DMS 273 treated with DMSO at 0.1 percent for 48 hours (cell line): Measurements from ENCODE around the gene AKIRIN2.
A peak's percentile ranks its signal among the peaks of the same experiment; 100 is the strongest.
"Not testable (repeated sequence)": the region's sequence is repeated elsewhere in the genome, so short reads cannot be mapped to it uniquely, and the experiment has no call there.

Source experiments
- DNase-seq: peaks from one replicate; lab custom pipeline; 2025; lab: John Stamatoyannopoulos, UW

The AKIRIN2 gene

DNA sequence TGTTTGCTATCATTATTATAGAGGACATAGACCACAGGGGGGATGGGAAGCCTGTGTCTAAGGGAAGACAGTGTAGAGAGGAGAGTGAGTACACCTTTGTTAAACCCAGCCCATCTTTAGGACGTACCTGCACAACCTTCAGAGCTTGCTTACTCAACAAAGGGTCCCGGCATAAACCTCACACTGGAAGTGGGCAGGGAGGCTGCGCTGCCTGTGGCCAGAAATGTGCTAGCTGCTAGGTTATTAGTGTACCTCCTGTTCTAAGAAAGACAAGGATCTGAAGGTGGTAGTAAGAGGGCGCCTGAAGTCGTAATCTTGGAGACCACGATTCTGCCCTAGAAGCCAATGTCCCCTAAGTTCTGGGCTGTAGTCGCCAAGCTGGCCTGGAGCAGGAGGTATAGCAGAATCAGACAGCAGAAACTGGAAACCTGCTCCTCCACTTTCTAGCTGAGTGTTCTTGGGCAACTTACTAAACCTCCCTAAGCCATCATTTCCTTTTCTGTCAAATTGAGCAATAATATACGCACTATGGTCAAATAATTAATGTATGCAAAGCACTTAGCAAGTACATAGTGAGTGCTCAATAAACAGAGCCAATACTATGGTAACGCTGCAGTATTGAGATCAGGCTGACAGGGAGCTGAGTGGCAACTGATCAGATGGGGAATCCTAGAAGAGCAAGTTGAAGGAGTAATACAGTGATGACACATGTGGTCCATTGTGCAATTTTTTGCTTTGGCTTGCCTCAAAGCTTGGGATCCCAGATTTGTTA lies 16.8 kb upstream of the AKIRIN2 start:
- DNase-seq: no peak

DNA sequence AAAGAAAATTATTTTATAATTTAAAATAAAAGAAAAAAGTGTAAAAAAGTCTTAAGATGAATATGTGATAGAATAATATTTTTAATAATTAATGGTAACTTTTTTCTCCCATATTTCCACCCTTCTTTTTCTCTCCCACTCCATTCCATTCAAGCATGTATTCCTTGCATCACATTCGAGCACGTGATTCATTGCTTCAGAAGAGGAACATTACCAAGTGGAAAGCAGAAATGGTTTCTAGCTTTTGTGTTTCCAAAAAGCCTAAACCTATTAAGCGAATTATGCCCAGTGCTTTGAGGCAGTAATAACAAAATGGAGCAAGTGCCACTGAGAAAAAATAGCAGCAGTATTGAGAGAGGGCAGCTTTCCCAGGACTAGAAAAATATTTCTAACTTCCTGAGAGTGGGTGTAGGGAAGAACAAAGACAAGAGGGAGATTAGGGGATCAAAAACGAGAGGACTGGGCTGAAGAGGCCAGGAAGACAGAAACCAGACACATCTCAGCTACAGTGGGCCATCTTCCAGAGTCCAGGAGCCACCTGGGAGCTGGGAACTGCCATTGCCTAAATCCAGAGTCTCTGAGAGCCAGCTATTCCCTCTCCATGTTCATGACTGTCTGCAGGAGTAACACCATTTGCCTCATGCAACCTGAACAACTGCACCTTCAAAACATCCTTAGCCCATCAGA lies 15.0 kb upstream of the AKIRIN2 start:
- DNase-seq: no peak

DNA sequence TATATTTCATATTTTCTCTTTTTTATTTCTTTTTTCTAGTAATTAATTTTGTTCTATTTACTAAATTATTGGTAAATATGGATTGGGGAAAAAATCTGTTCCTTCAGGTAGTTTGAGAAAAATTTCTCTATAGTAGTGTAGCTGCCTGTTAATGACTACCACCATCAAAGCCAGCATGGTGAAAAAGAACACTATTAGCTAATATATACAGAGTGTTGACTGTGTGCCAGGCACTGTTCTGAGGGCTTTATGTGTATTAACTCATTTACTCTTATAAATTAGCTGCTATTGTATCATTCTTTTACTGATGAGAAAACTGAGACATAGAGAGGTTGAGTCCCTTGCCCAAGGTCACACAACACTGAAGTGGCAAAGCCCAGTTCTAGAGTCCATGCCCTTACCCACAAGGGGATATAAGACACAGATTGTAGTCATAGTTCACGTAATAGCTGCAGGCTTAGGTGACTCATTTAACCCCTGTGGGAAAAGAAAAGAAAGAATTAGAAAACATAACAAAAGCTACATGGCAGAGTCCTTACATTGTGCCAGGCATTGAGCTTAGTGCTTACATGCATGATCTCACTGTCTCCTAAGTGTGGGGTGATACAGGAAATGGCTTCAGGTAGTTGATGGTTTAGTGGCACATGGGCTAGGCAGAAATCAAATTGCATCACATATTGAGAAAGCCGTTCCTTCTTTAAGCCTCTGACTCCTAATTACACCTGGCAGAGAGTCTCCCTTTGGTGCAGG lies 12.2 kb upstream of the AKIRIN2 start:
- DNase-seq: no peak

DNA sequence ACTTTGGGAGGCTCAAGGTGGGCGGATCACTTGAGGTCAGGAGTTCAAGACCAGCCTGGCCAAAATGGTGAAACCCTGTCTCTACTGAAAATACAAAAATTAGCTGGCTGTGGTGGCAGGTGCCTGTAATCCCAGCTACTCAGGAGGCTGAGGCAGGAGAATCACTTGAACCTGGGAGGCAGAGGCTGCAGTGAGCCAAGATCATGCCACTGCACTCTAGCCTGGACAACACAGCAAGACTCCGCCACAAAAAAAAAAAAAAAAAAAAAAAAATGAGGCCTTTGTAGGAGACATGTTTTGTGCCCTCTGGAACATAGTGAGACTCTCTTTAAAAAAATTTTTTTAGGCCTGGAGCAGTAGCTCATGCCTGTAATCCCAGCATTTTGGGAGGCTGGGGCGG lies 10.7 kb upstream of the AKIRIN2 start:
- not testable (repeated sequence) for DNase-seq

DNA sequence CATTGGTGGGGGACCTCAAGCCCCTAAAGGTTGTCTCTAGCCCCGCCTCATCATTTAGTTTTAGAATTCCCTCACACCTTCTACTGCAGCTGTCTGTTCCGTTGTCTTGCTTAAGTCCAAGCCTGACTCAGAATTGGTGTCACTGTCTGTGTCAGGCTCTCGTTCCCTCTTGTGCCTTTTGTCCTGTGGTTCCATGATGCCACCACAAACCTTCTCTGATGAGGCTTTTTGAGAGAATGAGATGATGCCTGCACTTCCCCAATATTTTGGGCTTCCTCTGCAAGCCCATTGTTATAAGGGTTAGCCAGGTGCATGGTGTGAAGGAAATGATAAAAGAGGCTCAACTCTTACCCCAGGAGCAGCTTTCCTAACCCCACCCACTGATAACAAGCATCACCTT lies 8.1 kb upstream of the AKIRIN2 start:
- no peak for DNase-seq

DNA sequence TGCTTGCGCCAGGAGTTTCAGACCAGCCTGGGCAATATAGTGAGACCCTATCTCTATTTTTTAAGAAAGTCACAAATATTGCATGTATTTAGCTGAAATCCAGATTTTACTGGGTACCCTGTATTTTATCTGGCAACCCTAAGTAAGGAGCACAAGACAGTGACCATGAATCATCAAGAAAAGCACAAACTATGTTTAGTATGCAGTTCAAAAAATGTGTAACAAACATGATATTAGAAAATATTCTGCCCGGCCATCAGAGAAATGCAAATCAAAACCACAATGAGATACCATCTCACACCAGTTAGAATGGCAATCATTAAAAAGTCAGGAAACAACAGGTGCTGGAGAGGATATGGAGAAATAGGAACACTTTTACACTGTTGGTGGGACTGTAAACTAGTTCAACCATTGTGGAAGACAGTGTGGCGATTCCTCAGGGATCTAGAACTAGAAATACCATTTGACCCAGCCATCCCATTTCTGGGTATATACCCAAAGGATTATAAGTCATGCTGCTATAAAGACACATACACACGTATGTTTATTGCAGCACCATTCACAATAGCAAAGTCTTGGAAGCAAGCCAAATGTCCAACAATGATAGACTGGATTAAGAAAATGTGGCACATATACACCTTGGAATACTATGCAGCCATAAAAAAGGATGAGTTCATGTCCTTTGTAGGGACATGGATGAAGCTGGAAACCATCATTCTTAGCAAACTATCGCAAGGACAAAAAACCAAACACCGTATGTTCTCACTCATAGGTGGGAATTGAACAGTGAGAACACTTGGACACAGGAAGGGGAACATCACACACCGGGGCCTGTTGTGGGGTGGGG lies 6.8 kb upstream of the AKIRIN2 start:
- DNase-seq: not testable (repeated sequence)

DNA sequence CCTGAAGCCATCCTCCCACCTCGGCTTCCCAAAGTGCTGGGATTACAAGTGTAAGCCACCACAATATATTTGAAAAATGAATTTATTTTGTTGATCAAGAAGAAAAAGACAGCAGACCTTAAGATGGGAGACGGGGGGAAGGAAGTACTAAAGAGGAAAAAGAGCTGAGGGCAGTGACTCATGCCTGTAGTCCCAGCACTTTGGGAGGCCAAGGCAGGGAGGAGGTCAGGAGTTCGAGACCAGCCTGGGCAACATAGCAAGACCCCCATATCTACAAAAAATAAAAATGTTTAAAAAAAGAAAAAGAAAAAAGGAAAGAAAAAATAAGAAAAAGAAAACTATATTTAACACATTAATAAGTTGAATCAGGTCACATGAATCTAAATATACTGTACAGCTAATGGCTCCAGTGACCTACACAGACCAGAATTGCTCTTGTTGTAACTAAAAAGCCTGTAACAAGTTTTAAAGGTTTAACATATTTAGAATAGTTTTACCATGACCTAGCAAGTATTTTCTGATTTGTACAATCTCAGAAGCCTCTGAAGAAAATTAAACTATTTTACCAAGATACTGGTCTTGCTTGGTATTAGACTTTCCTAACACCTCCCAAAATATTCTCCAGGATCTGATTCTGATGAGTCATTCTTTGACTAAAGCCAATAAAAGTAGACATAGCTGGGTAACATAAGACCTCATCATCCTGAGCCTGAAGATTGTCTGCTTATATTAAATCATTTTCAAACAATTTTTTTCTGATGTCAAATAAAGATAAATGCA lies 4.3 kb upstream of the AKIRIN2 start:
- DNase-seq: no peak

DNA sequence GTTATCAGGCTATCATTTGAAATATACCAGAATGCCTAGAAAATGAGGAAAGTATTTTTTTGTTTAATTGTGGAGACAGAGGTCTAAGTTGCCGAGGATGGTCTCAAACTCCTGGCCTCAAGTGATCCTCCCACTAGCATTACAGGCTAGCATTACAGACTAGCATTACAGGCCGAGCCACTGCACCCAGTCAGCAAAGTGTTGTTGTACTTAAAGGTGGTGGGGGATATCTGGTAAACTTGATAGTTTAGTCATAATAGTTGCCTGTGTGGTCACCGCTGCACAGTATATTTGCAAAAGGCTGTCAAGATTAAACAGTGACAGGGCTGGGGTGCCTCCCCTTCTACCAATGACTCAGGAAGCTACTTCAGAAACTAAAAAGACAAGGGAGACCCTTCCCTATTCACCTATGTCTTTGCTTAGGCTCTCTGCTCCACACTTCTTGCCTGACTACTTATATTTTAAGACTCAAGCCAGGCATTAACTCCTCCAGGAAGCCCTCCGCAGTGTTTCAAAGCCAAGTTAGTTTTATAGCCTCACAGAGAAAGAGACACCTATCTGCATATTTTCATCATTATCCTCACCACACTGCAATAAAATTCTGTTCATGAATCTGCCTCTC lies 3.1 kb upstream of the AKIRIN2 start:
- no peak for DNase-seq

DNA sequence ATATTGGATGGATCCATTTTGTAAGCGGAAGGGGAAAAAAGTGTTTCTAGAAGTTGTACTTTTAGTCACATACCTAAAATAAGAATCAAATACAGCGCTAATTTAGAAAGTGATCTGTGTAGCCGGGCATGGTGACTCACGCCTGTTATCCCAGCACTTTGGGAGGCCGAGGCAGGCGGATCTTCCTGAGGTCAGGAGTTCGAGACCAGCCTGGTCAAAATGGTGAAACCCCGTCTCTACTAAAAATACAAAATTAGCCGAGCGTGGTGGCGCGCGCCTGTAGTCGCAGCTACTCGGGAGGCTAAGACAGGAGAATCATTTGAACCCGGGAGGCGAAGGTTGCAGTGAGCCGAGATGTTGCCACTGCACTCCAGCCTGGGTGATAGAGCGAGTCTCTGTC lies 1.0 kb upstream of the AKIRIN2 start:
- not testable (repeated sequence) for DNase-seq

DNA sequence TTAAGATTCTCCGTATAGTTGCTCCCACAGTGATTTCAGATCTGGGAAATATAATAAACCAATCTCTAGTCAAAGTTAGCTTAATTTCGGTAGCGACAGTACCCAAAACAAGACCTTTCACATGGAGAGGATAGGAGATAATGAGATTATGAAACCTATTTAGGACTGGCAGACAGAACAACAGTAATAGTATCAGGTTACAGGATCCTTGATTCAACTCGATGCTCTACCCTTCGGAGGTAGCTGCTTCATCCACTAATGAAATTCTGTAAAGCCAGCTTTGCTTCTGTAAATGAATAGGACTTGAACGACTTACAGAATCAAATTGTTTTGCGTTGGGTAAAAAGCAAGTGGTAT lies 534 bp upstream of the AKIRIN2 start:
- DNase-seq: peak; percentile 56

DNA sequence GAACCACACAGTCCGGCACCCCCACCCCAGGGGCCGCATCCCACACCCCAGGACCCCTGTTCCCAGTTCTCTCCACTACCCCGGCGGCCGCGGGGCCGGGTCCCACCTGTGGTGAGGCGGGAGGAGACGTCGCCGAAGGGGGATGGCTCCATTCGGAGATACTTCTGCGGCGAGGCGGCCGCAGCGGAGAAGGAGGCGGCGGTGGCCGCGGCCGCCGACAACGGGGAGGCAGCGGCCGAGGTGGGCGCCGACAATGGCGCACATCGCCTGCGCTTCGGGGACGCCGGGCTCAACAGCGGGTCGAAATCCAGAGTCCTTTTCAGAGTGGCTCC lies 723 bp downstream of the AKIRIN2 start:
- DNase-seq: no peak

DNA sequence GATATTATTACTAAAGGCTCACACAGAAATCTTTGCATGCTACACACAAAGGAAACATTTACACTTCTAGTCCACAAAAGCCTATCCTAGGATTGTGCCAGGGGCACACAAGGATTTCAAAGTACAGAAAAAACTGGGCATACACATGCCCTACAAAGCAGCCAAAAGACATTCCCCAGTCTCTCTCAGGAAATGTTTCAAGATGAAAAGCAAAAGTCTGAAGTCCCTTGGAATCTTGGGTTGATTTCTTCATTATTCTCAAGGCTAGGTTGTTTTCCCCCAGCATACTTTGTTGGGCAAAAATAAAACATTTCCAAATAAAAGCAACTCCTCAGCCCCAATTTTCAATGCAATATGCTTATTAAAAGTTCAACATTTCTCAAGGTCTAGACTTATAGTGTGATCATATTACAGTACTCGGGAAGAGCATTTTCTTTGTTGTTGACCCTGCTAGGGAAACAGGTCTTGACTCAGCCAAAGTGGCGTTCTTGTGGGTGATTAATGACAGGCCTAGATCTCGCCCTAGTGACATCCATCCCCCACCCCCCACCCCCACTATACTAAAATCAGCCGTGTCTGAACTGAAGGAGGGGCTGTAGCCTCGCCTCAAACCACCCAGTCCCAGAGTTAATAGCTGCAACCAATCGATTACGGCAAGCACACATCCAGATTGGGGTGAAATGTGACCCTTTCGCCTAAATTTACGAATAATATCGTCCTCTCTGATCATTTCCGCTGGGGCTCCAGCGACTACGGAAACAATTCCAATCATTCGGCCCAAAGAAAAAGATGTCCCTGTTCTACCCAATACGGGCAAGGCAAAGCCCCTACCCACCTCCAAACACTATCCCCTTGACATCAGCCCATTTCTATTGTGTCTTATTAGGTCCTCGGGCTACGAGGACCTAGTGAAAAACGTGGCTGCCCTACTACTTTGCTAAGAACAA lies 1.4 kb downstream of the AKIRIN2 start:
- peak; percentile 17 for DNase-seq

DNA sequence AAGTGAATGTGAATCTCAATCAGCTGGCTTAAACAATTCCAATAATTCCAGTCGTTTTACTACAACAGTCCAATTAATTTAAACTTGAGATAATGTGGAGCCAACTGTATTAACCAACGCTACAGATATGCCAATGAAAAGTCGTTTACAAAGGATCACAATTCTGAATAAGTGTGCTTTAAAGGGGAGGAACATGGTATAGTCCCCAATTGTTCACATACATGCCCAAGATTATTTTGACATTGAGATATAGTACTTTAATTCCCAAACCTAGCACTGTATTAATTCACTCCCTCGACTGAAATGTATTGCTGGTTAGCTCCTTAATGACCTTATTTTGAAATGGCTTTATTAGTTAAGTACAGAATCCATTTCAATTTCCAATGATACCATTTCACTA lies 2.5 kb downstream of the AKIRIN2 start:
- DNase-seq: no peak

DNA sequence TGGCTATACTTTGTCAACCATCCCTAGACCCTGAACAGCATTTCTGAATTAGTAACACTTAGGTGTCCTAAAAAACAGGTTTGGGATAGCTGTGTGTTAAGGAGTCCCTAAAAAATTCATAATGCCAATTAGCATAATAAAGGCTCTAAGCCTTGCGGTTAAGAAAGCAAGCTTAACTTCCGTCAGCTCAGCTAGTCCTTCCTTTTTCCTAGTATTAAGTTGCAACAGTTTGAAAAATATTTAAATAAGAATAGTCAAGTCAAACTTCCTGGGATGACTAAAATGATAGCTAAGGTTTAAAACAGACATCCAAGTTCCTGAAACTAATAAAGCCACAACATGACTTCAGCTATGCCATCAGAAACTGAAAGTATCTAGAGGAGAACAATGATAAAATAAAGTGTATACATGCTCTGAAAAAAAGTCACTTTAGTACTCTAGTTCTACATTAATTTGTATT lies 3.5 kb downstream of the AKIRIN2 start:
- no peak for DNase-seq

DNA sequence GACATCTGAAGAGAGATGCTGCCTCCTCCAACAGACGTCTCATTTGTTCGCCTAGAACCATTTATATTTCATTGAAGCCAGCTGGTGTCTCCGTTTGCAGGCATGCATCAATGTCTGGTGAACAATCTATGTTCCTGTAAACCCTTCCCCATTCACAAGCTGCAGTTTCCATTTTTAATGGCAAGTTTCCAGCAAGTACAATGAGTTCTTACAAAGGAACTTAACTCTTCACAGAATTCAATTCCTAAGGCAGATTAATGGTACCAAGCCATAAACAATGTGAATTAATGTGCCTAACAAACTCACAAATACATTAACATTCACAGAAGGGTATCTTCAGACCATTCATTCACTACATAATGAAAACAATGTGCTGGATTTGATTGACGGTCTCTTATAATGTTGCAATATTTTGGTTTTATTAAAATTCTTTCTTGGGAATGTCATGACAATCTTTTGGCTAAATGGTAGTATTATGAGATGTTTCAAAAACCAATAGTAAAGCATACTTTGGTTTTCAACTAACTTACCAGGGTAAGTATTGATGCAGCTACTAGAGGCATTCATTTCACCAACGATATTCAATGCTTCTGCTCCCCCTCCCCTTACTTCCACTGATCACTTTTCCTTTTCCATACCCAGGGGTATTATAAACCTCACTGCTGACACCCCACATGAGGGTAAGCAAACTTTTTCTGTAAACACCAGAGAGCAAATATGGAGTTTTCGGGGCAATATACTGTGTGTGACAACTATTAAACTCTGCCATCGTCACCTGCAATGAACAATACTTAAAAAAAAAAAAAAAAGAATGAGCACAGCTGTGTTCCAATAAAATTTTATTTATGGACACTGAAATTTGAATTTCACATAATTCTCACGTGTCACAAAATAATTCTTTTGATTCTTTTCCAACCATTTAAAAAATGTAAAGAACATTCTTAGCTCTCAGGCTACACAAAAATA lies 4.2 kb downstream of the AKIRIN2 start:
- no peak for DNase-seq

DNA sequence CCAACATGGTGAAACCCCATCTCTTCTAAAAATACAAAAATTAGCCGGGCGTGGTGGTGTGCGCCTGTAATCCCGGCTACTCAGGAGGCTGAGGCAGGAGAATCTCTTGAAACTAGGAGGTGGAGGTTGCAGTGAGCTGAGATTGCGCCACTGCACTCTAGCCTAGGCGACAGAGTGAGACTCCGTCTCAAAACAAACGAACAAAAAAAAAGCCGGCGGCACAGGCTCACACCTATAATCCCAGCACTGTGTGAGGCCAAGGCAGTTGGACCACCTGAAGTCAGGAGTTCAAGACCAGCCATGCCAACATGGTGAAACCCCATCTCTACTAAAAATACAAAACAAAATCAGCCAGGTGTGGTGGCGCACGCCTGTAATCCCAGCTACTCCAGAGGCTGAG lies 5.2 kb downstream of the AKIRIN2 start:
- DNase-seq: not testable (repeated sequence)

DNA sequence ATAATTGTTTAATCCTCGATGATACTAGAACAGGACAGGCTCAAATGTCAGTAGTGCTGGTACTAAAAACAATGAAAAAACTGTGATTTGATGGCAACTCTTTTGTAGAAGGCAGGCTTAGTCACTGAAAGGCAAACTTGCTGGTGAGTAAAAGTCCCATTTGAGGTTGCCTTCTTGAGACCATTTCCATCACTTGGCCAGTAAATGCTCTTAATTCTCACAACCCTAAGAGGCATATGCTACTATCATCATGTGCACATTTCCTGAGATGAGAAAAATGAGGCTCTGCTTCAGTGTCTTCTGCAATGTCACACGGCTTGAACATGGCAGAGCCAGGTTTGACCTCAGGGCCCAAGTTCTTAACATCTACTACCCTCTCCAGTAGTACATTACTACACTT lies 9.9 kb downstream of the AKIRIN2 start:
- DNase-seq: no peak

DNA sequence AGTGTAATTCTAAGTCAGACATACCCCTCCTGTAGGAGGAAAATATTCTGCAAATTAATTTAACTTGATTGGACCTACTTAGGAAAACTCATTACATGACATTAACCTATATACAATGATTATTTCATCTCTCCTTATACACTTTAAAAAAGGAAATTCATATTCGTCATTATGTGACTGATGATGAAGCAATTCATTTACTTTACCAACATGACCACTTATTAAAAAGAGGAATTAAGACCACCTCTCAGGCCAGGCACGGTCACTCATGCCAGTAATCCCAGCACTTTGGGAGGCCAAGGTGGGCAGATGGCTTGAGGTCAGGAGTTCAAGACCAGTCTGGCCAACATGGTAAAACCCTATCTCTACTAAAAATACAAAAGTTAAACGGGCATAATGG lies 11.6 kb downstream of the AKIRIN2 start:
- no peak for DNase-seq

DNA sequence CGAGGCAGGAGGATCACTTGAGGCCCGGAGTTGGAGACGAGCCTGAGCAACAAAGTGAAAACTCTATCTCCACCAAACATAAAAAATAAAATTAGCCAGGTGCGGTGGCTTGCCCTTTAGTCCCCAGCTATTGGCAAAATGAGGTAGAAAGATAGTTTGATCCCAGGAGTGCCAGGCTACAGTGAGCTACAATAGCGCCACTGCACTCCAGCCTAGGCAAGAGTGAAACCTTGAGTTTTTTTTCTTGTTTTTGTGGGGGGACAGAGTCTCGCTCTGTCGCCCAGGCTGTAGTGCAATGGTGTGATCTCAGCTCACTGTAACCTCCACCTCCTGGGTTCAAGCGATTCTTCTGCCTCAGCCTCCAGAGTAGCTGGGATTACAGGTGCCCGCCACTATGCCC lies 14.1 kb downstream of the AKIRIN2 start:
- not testable (repeated sequence) for DNase-seq
